Keratinocyte (primary cell): ENCODE data around the gene PARL. TPM values are rescaled to one million over a fixed set of nuclear protein-coding genes. Genes with fewer than 3 reads are reported as not detected.

Experiments used
- DNase-seq: peaks from one replicate; pipeline ENCODE4 v3.0.0-alpha.2; 2011; ENCODE audit warnings: low read depth, missing footprints, low spot score
- FAIRE-seq: peaks from 2 replicates; lab custom pipeline; 2011; peaks lifted over from hg19 to GRCh38; lab: Jason Lieb, UNC
- H2AFZ ChIP-seq: 2 replicates; pipeline ENCODE4 v1.6.0; 2012; ENCODE audit warnings: low read length, control low read depth, inconsistent platforms; ENCODE audit not compliant: control insufficient read depth
- H3K27ac ChIP-seq: 2 replicates; pipeline ENCODE4 v1.5.1; 2011; ENCODE audit warnings: low read length; ENCODE audit not compliant: control insufficient read depth, insufficient read depth
- H3K27me3 ChIP-seq: 3 replicates; pipeline ENCODE4 v1.6.0; 2011; ENCODE audit warnings: low read length; ENCODE audit not compliant: control insufficient read depth, insufficient read depth; ENCODE audit errors: extremely low read depth
- H3K36me3 ChIP-seq, 2 experiments: 2 replicates in 1 of 2; 3 replicates in 1 of 2; pipeline ENCODE4 v1.5.1; 2011; ENCODE audit warnings: low read length in 2 of 2, mild to moderate bottlenecking in 1 of 2; ENCODE audit not compliant: control insufficient read depth in 2 of 2, insufficient read depth in 2 of 2; ENCODE audit errors: extremely low read depth in 1 of 2
- H3K4me1 ChIP-seq: 3 replicates; pipeline ENCODE4 v1.5.1; 2011; ENCODE audit warnings: low read length; ENCODE audit not compliant: control insufficient read depth, insufficient read depth; ENCODE audit errors: extremely low read depth
- H3K4me2 ChIP-seq: 3 replicates; pipeline ENCODE4 v1.6.0; 2011; ENCODE audit warnings: low read depth, low read length; ENCODE audit not compliant: control insufficient read depth, insufficient read depth; ENCODE audit errors: extremely low read depth
- H3K4me3 ChIP-seq, 3 experiments: fragments of 200-600 bp in 1 of 3; sonication (generic) in 1 of 3; 2 replicates in 2 of 3; 3 replicates in 1 of 3; pipeline ENCODE4 v1.5.1; 2011 to 2016; ENCODE audit warnings: low read length in 3 of 3, mild to moderate bottlenecking in 3 of 3, control low read depth in 2 of 3, inconsistent platforms in 1 of 3, low read depth in 1 of 3, mixed read lengths in 1 of 3, mixed run types in 1 of 3, moderate library complexity in 1 of 3; ENCODE audit not compliant: control insufficient read depth in 2 of 3, insufficient read depth in 2 of 3; ENCODE audit errors: extremely low read depth in 1 of 3
- H3K79me2 ChIP-seq: 2 replicates; pipeline ENCODE4 v1.6.0; 2012; ENCODE audit warnings: low read length; ENCODE audit not compliant: control insufficient read depth, insufficient read depth
- H3K9ac ChIP-seq: 3 replicates; pipeline ENCODE4 v1.6.0; 2011; ENCODE audit warnings: low read length; ENCODE audit not compliant: control insufficient read depth, insufficient read depth; ENCODE audit errors: extremely low read depth
- H3K9me1 ChIP-seq: 3 replicates; pipeline ENCODE4 v1.6.0; 2011; ENCODE audit warnings: low read length; ENCODE audit not compliant: control insufficient read depth, insufficient read depth; ENCODE audit errors: extremely low read depth
- H3K9me3 ChIP-seq: 2 replicates; pipeline ENCODE4 v1.5.1; 2012; ENCODE audit warnings: low read depth, low read length; ENCODE audit not compliant: control insufficient read depth
- H4K20me1 ChIP-seq: 3 replicates; pipeline ENCODE4 v1.6.0; 2011; ENCODE audit warnings: low read length; ENCODE audit not compliant: control insufficient read depth, insufficient read depth; ENCODE audit errors: extremely low read depth
- EZH2 ChIP-seq: IDR thresholded peaks from one replicate; pipeline ENCODE4 v1.6.1; 2012; ENCODE audit warnings: inconsistent platforms, mild to moderate bottlenecking, low read length, moderate library complexity
- dilution Hi-C: fragments of 300-500 bp; cut with MboI; formaldehyde crosslinking; loops from one replicate; pipeline ENCODE4 v1.7.0; 2020; ENCODE audit warnings: low sequenced_read_pairs; ENCODE audit not compliant: extremely low pct_ligation_motif_present
- polyA plus RNA-seq, 5 experiments: library from polyadenylated mRNA; depleted of rRNA in 3 of 5; stranded (reverse) in 3 of 5; stranded (forward) in 1 of 5; unstranded in 1 of 5; fragments of >200 nt; gene quantifications; 1 replicate in 1 of 5; 2 replicates in 3 of 5; 3 replicates in 1 of 5; pipeline versions ENCODE4 v1.2.1 to v1.2.3, GENCODE V29; 2011 to 2012; ENCODE audit warnings: missing spikeins in 2 of 5, low read depth in 1 of 5, low replicate concordance in 1 of 5
- TF ChIP-seq, protein P1 (sequence below), 3 experiments: IDR thresholded peaks in 1 of 3; conservative IDR thresholded peaks in 1 of 3; optimal IDR thresholded peaks in 1 of 3; 2 replicates in 2 of 3; 3 replicates in 1 of 3; pipeline versions ENCODE3 to v1.5.1; 2011; ENCODE audit warnings: low read length in 3 of 3, mild to moderate bottlenecking in 3 of 3, moderate library complexity in 2 of 3, control low read depth in 1 of 3, inconsistent platforms in 1 of 3; ENCODE audit not compliant: insufficient read depth in 2 of 3; ENCODE audit errors: extremely low read depth in 1 of 3

Gene PARL
- polyA plus RNA-seq, 1 donor (not counting 4 experiments of a cell fraction or from before 2014, with no cell fraction given): 68.9 TPM

DNA sequence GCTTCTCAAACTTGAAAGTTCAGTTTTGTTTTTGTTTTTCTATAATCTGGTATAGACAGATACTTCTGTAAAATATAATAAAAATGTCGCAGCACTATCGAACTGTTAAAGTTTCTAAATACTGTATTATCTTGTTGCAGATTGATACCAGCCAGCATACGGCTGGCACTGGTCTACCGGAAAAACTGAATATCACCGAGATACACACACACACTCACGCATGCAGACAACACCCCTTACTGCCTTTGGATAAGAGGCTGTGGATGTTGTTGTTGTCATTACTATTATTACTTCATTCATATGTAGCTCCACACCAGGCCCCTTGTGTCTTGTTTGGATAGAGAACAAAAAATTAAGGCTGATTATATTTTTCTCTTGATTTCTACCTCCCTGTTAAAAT is 91.7 kb downstream of the PARL start:
- H3K27ac ChIP-seq: no peak overlapping the region
- H3K9me3 ChIP-seq: no peaks in the 10 kb centered on the region
- H3K27me3 ChIP-seq: no peaks in the 10 kb centered on the region
- H3K36me3 ChIP-seq: peaks cover 8 to 20% of the 10 kb centered on the region in 2 experiments
- DNase-seq (no peak), FAIRE-seq (no peak)
- no peak overlapping the region for H3K4me2 ChIP-seq
- TF ChIP-seq, protein P1, sequence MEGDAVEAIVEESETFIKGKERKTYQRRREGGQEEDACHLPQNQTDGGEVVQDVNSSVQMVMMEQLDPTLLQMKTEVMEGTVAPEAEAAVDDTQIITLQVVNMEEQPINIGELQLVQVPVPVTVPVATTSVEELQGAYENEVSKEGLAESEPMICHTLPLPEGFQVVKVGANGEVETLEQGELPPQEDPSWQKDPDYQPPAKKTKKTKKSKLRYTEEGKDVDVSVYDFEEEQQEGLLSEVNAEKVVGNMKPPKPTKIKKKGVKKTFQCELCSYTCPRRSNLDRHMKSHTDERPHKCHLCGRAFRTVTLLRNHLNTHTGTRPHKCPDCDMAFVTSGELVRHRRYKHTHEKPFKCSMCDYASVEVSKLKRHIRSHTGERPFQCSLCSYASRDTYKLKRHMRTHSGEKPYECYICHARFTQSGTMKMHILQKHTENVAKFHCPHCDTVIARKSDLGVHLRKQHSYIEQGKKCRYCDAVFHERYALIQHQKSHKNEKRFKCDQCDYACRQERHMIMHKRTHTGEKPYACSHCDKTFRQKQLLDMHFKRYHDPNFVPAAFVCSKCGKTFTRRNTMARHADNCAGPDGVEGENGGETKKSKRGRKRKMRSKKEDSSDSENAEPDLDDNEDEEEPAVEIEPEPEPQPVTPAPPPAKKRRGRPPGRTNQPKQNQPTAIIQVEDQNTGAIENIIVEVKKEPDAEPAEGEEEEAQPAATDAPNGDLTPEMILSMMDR (optimal IDR thresholded peaks at IDR 0.05 in 1 of 3, IDR thresholded peaks at IDR 0.05 in 1 of 3, conservative IDR thresholded peaks at IDR 0.05 in 1 of 3; ENCODE audit: extremely low read depth in 1 of 3, insufficient read depth in 2 of 3, low read length in 3 of 3): no peak
- no peak for TF ChIP-seq EZH2
- no peaks in the 10 kb centered on the region for H3K4me1 ChIP-seq
- H3K9me1 ChIP-seq: no peaks in the 10 kb centered on the region
- no peaks in the 10 kb centered on the region for H4K20me1 ChIP-seq
- H2AFZ ChIP-seq: no peak overlapping the region
- no peak overlapping the region for H3K9ac ChIP-seq
- dilution Hi-C loops: no loop called here
- no peak overlapping the region for H3K4me3 ChIP-seq
- no peaks in the 10 kb centered on the region for H3K79me2 ChIP-seq

DNA sequence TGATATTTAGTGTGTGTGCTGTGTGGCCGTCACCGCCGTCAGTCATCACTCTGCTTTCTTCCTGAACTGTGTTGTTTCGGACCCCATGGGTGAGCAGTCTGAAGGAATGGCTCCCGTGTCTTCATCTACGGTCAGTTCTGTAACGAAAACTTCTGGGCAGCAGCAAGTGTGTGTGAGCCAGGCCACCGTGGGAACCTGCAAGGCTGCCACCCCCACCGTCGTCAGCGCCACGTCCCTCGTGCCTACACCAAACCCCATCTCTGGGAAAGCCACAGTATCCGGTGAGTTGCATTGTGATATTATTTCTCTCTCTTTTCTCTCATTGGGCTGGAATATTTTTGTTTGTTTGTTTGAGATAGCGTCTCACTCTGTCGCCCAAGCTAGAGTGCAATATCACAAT is 94.0 kb downstream of the PARL start:
- Histone ChIP-seq H3K36me3 (peaks cover 12 to 17% of the 10 kb centered on the region in 2 experiments), H4K20me1 (no peaks in the 10 kb centered on the region), H2AFZ (no peak overlapping the region), H3K4me1 (no peaks in the 10 kb centered on the region), H3K27ac (no peak overlapping the region), H3K9ac (no peak overlapping the region), H3K79me2 (no peaks in the 10 kb centered on the region), H3K9me3 (no peaks in the 10 kb centered on the region), H3K4me2 (no peak overlapping the region), H3K27me3 (no peaks in the 10 kb centered on the region), H3K9me1 (no peaks in the 10 kb centered on the region), H3K4me3 (no peak overlapping the region)
- FAIRE-seq (no peak), DNase-seq (no peak)
- dilution Hi-C loops: no loop called here
- TF ChIP-seq, protein P1 (optimal IDR thresholded peaks at IDR 0.05 in 1 of 3, IDR thresholded peaks at IDR 0.05 in 1 of 3, conservative IDR thresholded peaks at IDR 0.05 in 1 of 3; ENCODE audit: extremely low read depth in 1 of 3, insufficient read depth in 2 of 3, low read length in 3 of 3): no peak
- no peak for TF ChIP-seq EZH2
